DMS53 (cell line): ENCODE measurements around the gene PLCD1.

Experiments used
- DNase-seq: peaks from one replicate; lab custom pipeline; 2025; lab: John Stamatoyannopoulos, UW

PLCD1 gene

GRCh38 chr3:37964146-37964545 lies 65.3 kb downstream of the PLCD1 start:
- DNase-seq = no peak

GRCh38 chr3:37963635-37964034 lies 65.8 kb downstream of the PLCD1 start:
- no peak for DNase-seq

- no peak for DNase-seq
Observed at GRCh38 chr3:37963016-37963415, 66.4 kb downstream of the PLCD1 start.

- DNase-seq = no peak
Observed at GRCh38 chr3:37961622-37962431, 67.6 kb downstream of the PLCD1 start.

GRCh38 chr3:37957539-37957936 lies 71.9 kb downstream of the PLCD1 start:
- DNase-seq = no peak
